K562 (cell line): ENCODE measurements around the gene PLPPR1. TPM values are rescaled to one million over a fixed set of nuclear protein-coding genes. Genes with fewer than 3 reads are reported as not detected.

Experiments used
- ATAC-seq: fragments of 200-7000 bp; cut with Tn5 transposase; 3 replicates; pipeline ENCODE4 v1.9.1; 2020; ENCODE audit warnings: moderate library complexity
- BruUV-seq: library from RNA; stranded (reverse); fragments of 400-500 nt; replicated peaks from 2 replicates; lab custom pipeline; 2021; lab: Mats Ljungman, UMichigan
- CTCF ChIA-PET: fragments of 300-600 bp; formaldehyde crosslinking; extraction: SDS; loops from one replicate; lab custom pipeline; 2021; ENCODE audit warnings: low intra/inter-chr PET ratio; lab: Yijun Ruan, JAX
- POLR2A ChIA-PET: fragments of 300-600, 350-650 bp; sonication (Branson Sonifier 250); formaldehyde crosslinking; extraction: SDS; loops from one replicate; lab custom pipeline; 2021; ENCODE audit warnings: antibody characterized with exemption, inconsistent platforms; lab: Yijun Ruan, JAX
- DNase-seq, 4 experiments: peaks; one replicate each; pipeline versions ENCODE4 v3.0.0 to v3.0.0-alpha.2; 2011 to 2018; ENCODE audit warnings: low spot score in 3 of 4, mixed read lengths in 3 of 4; ENCODE audit errors: extremely low read depth in 1 of 4
- FAIRE-seq: peaks from 2 replicates; lab custom pipeline; 2011; peaks lifted over from hg19 to GRCh38; lab: Jason Lieb, UNC
- H2AFZ ChIP-seq: 2 replicates; pipeline ENCODE4 v1.6.0; 2011; ENCODE audit warnings: low read depth, low read length, control low read depth, inconsistent platforms
- H3K27ac ChIP-seq: fragments of 200-600 bp; 3 replicates; pipeline ENCODE4 v1.8.0; 2011; ENCODE audit warnings: low read depth, mild to moderate bottlenecking, control low read depth, inconsistent platforms, low read length, moderate library complexity, mixed read lengths; ENCODE audit errors: extremely low read depth
- H3K27me3 ChIP-seq, 2 experiments: fragments of 300-600 bp in 1 of 2; 2 replicates in 1 of 2; 3 replicates in 1 of 2; pipeline versions ENCODE4 v1.6.0 to v1.8.0; 2011; ENCODE audit warnings: inconsistent platforms in 2 of 2, low read length in 2 of 2, mild to moderate bottlenecking in 1 of 2, mixed read lengths in 1 of 2, moderate library complexity in 1 of 2; ENCODE audit not compliant: control insufficient read depth in 2 of 2, insufficient read depth in 2 of 2
- H3K36me3 ChIP-seq: fragments of 300-600 bp; 3 replicates; pipeline ENCODE4 v1.8.0; 2011; ENCODE audit warnings: mild to moderate bottlenecking, low read length, inconsistent platforms; ENCODE audit not compliant: control insufficient read depth, insufficient read depth
- H3K4me1 ChIP-seq, 2 experiments: fragments of 200-600 bp in 1 of 2; replicated peaks in 1 of 2; 2 replicates in 1 of 2; 3 replicates in 1 of 2; pipeline versions ENCODE4 v1.5.1 to v1.8.0; 2011; ENCODE audit warnings: inconsistent platforms in 2 of 2, low read length in 2 of 2, mild to moderate bottlenecking in 1 of 2, mixed read lengths in 1 of 2, moderate library complexity in 1 of 2; ENCODE audit not compliant: control insufficient read depth in 2 of 2, insufficient read depth in 2 of 2
- H3K4me2 ChIP-seq: 2 replicates; pipeline ENCODE4 v1.6.1; 2011; ENCODE audit warnings: low read length, control low read depth, inconsistent platforms, mixed read lengths; ENCODE audit not compliant: insufficient read depth
- H3K4me3 ChIP-seq: fragments of 200-600 bp; sonication (generic), shearing (Covaris generic); 2 replicates; pipeline ENCODE4 v1.5.1; 2016; ENCODE audit warnings: control low read depth, inconsistent platforms
- H3K79me2 ChIP-seq: fragments of 200-600 bp; 3 replicates; pipeline ENCODE4 v1.8.0; 2011; ENCODE audit warnings: low read length, inconsistent platforms; ENCODE audit not compliant: control insufficient read depth, insufficient read depth
- H3K9ac ChIP-seq, 2 experiments: 2 replicates each; pipeline versions ENCODE4 v1.6.0 to v1.6.1; 2011; ENCODE audit warnings: low read depth in 2 of 2, low read length in 2 of 2, control low read depth in 1 of 2, inconsistent platforms in 1 of 2, mild to moderate bottlenecking in 1 of 2, mixed read lengths in 1 of 2; ENCODE audit not compliant: insufficient read depth in 1 of 2
- H3K9me1 ChIP-seq: one replicate; pipeline ENCODE4 v1.6.0; 2011; ENCODE audit warnings: inconsistent platforms, mild to moderate bottlenecking, low read length, moderate library complexity; ENCODE audit not compliant: control insufficient read depth, insufficient read depth
- H3K9me3 ChIP-seq: replicated peaks from 2 replicates; pipeline ENCODE4 v1.5.1; 2011; ENCODE audit warnings: low read depth, low read length, inconsistent platforms; ENCODE audit not compliant: control insufficient read depth, insufficient read depth
- H4K20me1 ChIP-seq: replicated peaks from 2 replicates; pipeline ENCODE4 v1.6.1; 2011; ENCODE audit warnings: low read length, inconsistent platforms, mixed read lengths; ENCODE audit not compliant: control insufficient read depth, insufficient read depth
- FUS ChIP-seq: fragments of 200-400 bp; formaldehyde crosslinking; optimal IDR thresholded peaks from 2 replicates; pipeline ENCODE3; 2017; ENCODE audit warnings: low read depth, low read length
- HSF4 ChIP-seq: fragments of 250-450 bp; sonication (Bioruptor Pico); IDR thresholded peaks from 2 replicates; pipeline ENCODE4 v2.1.2; 2022; ENCODE audit warnings: mild to moderate bottlenecking, moderate library complexity, borderline replicate concordance
- SFPQ ChIP-seq: fragments of 200-400 bp; formaldehyde crosslinking; IDR thresholded peaks from 2 replicates; pipeline ENCODE4 v1.6.1; 2017; ENCODE audit warnings: mild to moderate bottlenecking, low read depth, low read length, moderate library complexity
- ZBTB43 ChIP-seq: sonication (generic); formaldehyde crosslinking; IDR thresholded peaks from 2 replicates; pipeline ENCODE4 v1.8.0; 2023; ENCODE audit warnings: mild to moderate bottlenecking, missing genetic modification reagents
- ZNF347 ChIP-seq: fragments of 450-650 bp; formaldehyde crosslinking; IDR thresholded peaks from 2 replicates; pipeline ENCODE4 v1.4.0; 2020; ENCODE audit warnings: low read depth, mild to moderate bottlenecking, moderate library complexity
- ZNF407 ChIP-seq: fragments of 450-650 bp; IDR thresholded peaks from 2 replicates; pipeline ENCODE4 v1.6.1; 2016; ENCODE audit warnings: low read depth
- ZNF449 ChIP-seq: fragments of 250-450 bp; sonication (Bioruptor Pico); IDR thresholded peaks from 2 replicates; pipeline ENCODE4 v1.8.0; 2022; ENCODE audit warnings: moderate library complexity, mild to moderate bottlenecking, inconsistent platforms
- WGBS: fragments of 100-300 bp; shearing (Covaris generic); methylation state at CpG from one replicate; pipeline ENCODE4 v1.1.6; 2016; ENCODE audit warnings: low coverage, mixed read lengths; ENCODE audit not compliant: insufficient coverage; ENCODE audit errors: missing lambda C conversion rate; 5-methylcytosine and 5-hydroxymethylcytosine counted together
- in situ Hi-C: fragments of 300-500 bp; cut with MboI; formaldehyde crosslinking; loops from 4 replicates; pipeline ENCODE4 v1.15.0; 2018; ENCODE audit warnings: inconsistent platforms, mixed read lengths
- intact Hi-C: fragments of 100-400 bp; cut with micrococcal nuclease; formaldehyde crosslinking; loops from 2 replicates; pipeline ENCODE4 v1.14.2; 2022
- polyA plus RNA-seq, 8 experiments: library from polyadenylated mRNA; depleted of rRNA in 4 of 8; stranded (reverse) in 5 of 8; unstranded in 3 of 8; fragments of >200 nt; fragmentation: Nextera tagmentation in 2 of 8; fragmentation: Illumina TruSeq in 1 of 8; extraction: Ambion mirVana in 2 of 8; extraction: Trizol in 1 of 8; gene quantifications; 2 replicates each; pipeline versions ENCODE4 v1.2.1 to v1.2.3, GENCODE V29; 2011 to 2014; ENCODE audit warnings: inconsistent platforms in 1 of 8, missing spikeins in 1 of 8
- total RNA-seq, 7 experiments: library from RNA; depleted of rRNA in 6 of 7; stranded (reverse); fragments of >200 nt in 6 of 7; fragmentation: Illumina TruSeq in 2 of 7; extraction: Trizol in 2 of 7; gene quantifications; 2 replicates each; pipeline versions ENCODE4 v1.2.1 to v1.2.3, GENCODE V29; 2011 to 2021; ENCODE audit warnings: low replicate concordance in 1 of 7

The PLPPR1 gene
- total and polyA plus RNA-seq, 9 of the 15 experiments (the other 6 are each of a cell fraction or from before 2014, with no cell fraction given), result not detected

- BruUV-seq, result no TSS peak
- Histone ChIP-seq H3K79me2 (no peaks in the 10 kb centered on the region), H3K27me3 (no peaks in the 10 kb centered on the region), H3K36me3 (no peaks in the 10 kb centered on the region), H3K9me1 (no peaks in the 10 kb centered on the region), H3K27ac (no peak overlapping the region), H3K4me2 (no peak overlapping the region), H3K9me3 (no peaks in the 10 kb centered on the region), H3K9ac (no peak overlapping the region), H3K4me3 (no peak overlapping the region), H4K20me1 (no peaks in the 10 kb centered on the region), H3K4me1 (no peaks in the 10 kb centered on the region), H2AFZ (no peak overlapping the region)
- FAIRE-seq, result no peak
- intact Hi-C loops (no loop called here), in situ Hi-C loops (no loop called here)
- ATAC-seq, result no peak
- ChIA-PET CTCF (no interaction called here), POLR2A (no interaction called here)
- DNase-seq, result no peak
- 0% methylated on average over 1 of the region's 1 CpG for WGBS
- TF ChIP-seq FUS (no peak), SFPQ (no peak), HSF4 (CRISPR knock-in tag) (no peak), ZNF407 (no peak), ZNF449 (CRISPR knock-in tag) (no peak), ZNF347 (no peak), ZBTB43 (CRISPR knock-in tag) (no peak)
Observed at GRCh38 chr9:101172616-101173015, 144.1 kb downstream of the PLPPR1 start.
